ENCODE measurements around the gene MACROD2. TPM values are rescaled to one million over a fixed set of nuclear protein-coding genes. Genes with fewer than 3 reads are reported as not detected.

MACROD2 gene
- total and polyA plus RNA-seq, 4 donors: 0.66 to 10.5 (median 3.3) TPM

DNA sequence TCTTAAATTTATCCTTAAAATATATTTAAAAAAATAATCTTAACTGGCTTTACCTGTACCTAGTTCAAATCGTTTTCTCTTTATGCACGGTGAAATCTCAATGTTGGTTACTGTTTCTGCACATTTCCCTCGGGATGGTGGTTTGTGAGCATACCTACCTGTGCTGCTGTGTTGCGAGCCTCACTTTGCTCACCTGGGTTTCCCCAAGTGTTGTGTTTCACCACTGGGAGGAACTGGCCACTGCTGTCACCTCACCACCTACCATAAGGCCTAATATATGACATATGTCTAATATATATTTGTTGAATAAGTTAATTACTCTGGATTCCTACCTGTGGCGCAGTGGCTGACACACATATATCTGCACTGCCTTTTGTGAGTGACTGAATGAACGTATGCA lies 835.6 kb downstream of the MACROD2 start:
- no peak for DNase-seq (ENCODE audit: low spot score)
- TF ChIP-seq JUND (IDR thresholded peaks at IDR 0.05) (no peak), FOXA2 (IDR thresholded peaks at IDR 0.05) (no peak), YY1 (IDR thresholded peaks at IDR 0.05) (no peak), SP1 (IDR thresholded peaks at IDR 0.05) (no peak), NR2F2 (IDR thresholded peaks at IDR 0.05) (no peak), GABPA (IDR thresholded peaks at IDR 0.05 in 1 of 2, conservative IDR thresholded peaks at IDR 0.05 in 1 of 2) (no peak), FOXA1 (IDR thresholded peaks at IDR 0.05) (no peak), RAD21 (IDR thresholded peaks at IDR 0.05) (no peak), EGR1 (IDR thresholded peaks at IDR 0.05; ENCODE audit: low read depth in 2 of 2) (no peak)
- TF ChIP-seq, protein P1, sequence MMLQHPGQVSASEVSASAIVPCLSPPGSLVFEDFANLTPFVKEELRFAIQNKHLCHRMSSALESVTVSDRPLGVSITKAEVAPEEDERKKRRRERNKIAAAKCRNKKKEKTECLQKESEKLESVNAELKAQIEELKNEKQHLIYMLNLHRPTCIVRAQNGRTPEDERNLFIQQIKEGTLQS (IDR thresholded peaks at IDR 0.05): no peak
- TF ChIP-seq, protein P2, sequence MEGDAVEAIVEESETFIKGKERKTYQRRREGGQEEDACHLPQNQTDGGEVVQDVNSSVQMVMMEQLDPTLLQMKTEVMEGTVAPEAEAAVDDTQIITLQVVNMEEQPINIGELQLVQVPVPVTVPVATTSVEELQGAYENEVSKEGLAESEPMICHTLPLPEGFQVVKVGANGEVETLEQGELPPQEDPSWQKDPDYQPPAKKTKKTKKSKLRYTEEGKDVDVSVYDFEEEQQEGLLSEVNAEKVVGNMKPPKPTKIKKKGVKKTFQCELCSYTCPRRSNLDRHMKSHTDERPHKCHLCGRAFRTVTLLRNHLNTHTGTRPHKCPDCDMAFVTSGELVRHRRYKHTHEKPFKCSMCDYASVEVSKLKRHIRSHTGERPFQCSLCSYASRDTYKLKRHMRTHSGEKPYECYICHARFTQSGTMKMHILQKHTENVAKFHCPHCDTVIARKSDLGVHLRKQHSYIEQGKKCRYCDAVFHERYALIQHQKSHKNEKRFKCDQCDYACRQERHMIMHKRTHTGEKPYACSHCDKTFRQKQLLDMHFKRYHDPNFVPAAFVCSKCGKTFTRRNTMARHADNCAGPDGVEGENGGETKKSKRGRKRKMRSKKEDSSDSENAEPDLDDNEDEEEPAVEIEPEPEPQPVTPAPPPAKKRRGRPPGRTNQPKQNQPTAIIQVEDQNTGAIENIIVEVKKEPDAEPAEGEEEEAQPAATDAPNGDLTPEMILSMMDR (IDR thresholded peaks at IDR 0.05; ENCODE audit: low read depth, low read length, missing input control): no peak
- Histone ChIP-seq H3K27me3 (ENCODE audit: control insufficient read depth in 4 of 4, insufficient read depth in 4 of 4, low read length in 3 of 4) (no peaks in the 10 kb centered on the region), H3K36me3 (ENCODE audit: control insufficient read depth in 4 of 4, insufficient read depth in 3 of 4, low read depth in 1 of 4, low read length in 3 of 4) (no peaks in the 10 kb centered on the region), H3K9ac (ENCODE audit: low read depth in 1 of 2, low read length in 2 of 2) (no peak overlapping the region), H3K4me3 (ENCODE audit: low read depth in 1 of 3, low read length in 3 of 3) (no peak overlapping the region), H3K4me1 (ENCODE audit: control insufficient read depth in 4 of 4, insufficient read depth in 4 of 4, low read length in 3 of 4) (no peaks in the 10 kb centered on the region), H3K9me3 (ENCODE audit: control insufficient read depth in 4 of 4, low read length in 3 of 4) (no peaks in the 10 kb centered on the region), H3K27ac (ENCODE audit: low read depth in 1 of 2, low read length in 2 of 2) (no peak overlapping the region)
- WGBS: 94% methylated on average over 6 of the region's 6 CpGs

- Histone ChIP-seq H3K27ac (ENCODE audit: low read depth in 1 of 2, low read length in 2 of 2) (no peak overlapping the region), H3K9me3 (ENCODE audit: control insufficient read depth in 4 of 4, low read length in 3 of 4) (no peaks in the 10 kb centered on the region), H3K9ac (ENCODE audit: low read depth in 1 of 2, low read length in 2 of 2) (no peak overlapping the region), H3K4me1 (ENCODE audit: control insufficient read depth in 4 of 4, insufficient read depth in 4 of 4, low read length in 3 of 4) (no peaks in the 10 kb centered on the region), H3K27me3 (ENCODE audit: control insufficient read depth in 4 of 4, insufficient read depth in 4 of 4, low read length in 3 of 4) (no peaks in the 10 kb centered on the region), H3K4me3 (ENCODE audit: low read depth in 1 of 3, low read length in 3 of 3) (no peak overlapping the region), H3K36me3 (ENCODE audit: control insufficient read depth in 4 of 4, insufficient read depth in 3 of 4, low read depth in 1 of 4, low read length in 3 of 4) (no peaks in the 10 kb centered on the region)
- no peak for DNase-seq (ENCODE audit: low spot score)
- TF ChIP-seq REST (IDR thresholded peaks at IDR 0.05): no peak
- TF ChIP-seq TAF1 (conservative IDR thresholded peaks at IDR 0.05): no peak
- TF ChIP-seq MAX (IDR thresholded peaks at IDR 0.05): no peak
- TF ChIP-seq, protein P3, sequence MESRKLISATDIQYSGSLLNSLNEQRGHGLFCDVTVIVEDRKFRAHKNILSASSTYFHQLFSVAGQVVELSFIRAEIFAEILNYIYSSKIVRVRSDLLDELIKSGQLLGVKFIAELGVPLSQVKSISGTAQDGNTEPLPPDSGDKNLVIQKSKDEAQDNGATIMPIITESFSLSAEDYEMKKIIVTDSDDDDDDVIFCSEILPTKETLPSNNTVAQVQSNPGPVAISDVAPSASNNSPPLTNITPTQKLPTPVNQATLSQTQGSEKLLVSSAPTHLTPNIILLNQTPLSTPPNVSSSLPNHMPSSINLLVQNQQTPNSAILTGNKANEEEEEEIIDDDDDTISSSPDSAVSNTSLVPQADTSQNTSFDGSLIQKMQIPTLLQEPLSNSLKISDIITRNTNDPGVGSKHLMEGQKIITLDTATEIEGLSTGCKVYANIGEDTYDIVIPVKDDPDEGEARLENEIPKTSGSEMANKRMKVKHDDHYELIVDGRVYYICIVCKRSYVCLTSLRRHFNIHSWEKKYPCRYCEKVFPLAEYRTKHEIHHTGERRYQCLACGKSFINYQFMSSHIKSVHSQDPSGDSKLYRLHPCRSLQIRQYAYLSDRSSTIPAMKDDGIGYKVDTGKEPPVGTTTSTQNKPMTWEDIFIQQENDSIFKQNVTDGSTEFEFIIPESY (IDR thresholded peaks at IDR 0.05): no peak
- TF ChIP-seq JUND (IDR thresholded peaks at IDR 0.05): no peak
- TF ChIP-seq EGR1 (IDR thresholded peaks at IDR 0.05; ENCODE audit: low read depth in 2 of 2): no peak
- TF ChIP-seq HNF4A (conservative IDR thresholded peaks at IDR 0.05): no peak
- TF ChIP-seq SP1 (IDR thresholded peaks at IDR 0.05): no peak
- TF ChIP-seq RAD21 (IDR thresholded peaks at IDR 0.05): no peak
- TF ChIP-seq FOXA2 (IDR thresholded peaks at IDR 0.05): no peak
- TF ChIP-seq HNF4G (IDR thresholded peaks at IDR 0.05): no peak
- TF ChIP-seq FOXA1 (IDR thresholded peaks at IDR 0.05): no peak
- no peak for TF ChIP-seq NR2F2 (IDR thresholded peaks at IDR 0.05)
- no peak for TF ChIP-seq GABPA (IDR thresholded peaks at IDR 0.05 in 1 of 2, conservative IDR thresholded peaks at IDR 0.05 in 1 of 2)
- TF ChIP-seq YY1 (IDR thresholded peaks at IDR 0.05): no peak
- no peak for TF ChIP-seq RXRA (IDR thresholded peaks at IDR 0.05)
- TF ChIP-seq, protein P1 (IDR thresholded peaks at IDR 0.05): no peak
- TF ChIP-seq, protein P2 (IDR thresholded peaks at IDR 0.05; ENCODE audit: low read depth, low read length, missing input control): no peak
Measured at GRCh38 chr20:14832630-14833029, 837.3 kb downstream of the MACROD2 start.

All from liver (tissue), 9 donors.